HL-60/S4 treated with phorbol 12-myristate 13-acetate at 8.2 ng/mL for 4 days and 3 days (cell line): Measurements from ENCODE around the gene NEURL1.

Experiments used
- in situ Hi-C: fragments of 300-500 bp; cut with MboI; formaldehyde crosslinking; loops from 2 replicates; pipeline ENCODE4 v1.15.0; 2022; ENCODE audit warnings: low sequenced_read_pairs

Gene NEURL1

GRCh38 chr10:103640436-103641181 lies 147.1 kb downstream of the NEURL1 start:
- in situ Hi-C loops: no loop called here

GRCh38 chr10:103641326-103641725 lies 147.8 kb downstream of the NEURL1 start:
- in situ Hi-C loops: no loop called here
